Measurements from ENCODE around the gene SRRM4.

- TF ChIP-seq CTCF (optimal IDR thresholded peaks at IDR 0.05 in 1 of 3, IDR thresholded peaks at IDR 0.05 in 1 of 3, conservative IDR thresholded peaks at IDR 0.05 in 1 of 3; ENCODE audit: extremely low read depth in 1 of 3, insufficient read depth in 2 of 3, low read length in 3 of 3) (no peak), EZH2 (IDR thresholded peaks at IDR 0.05; ENCODE audit: low read length) (no peak)
Measured at GRCh38 chr12:119129827-119130434, 148.6 kb downstream of the SRRM4 start.

Data from keratinocyte (primary cell).